22Rv1 (cell line): ENCODE results near the gene PI4K2A.

Experiments used
- CTCF ChIP-seq: fragments of 450-650 bp; IDR thresholded peaks from 2 replicates; pipeline ENCODE4 v1.5.1; 2017; ENCODE audit warnings: mild to moderate bottlenecking
- ZFX ChIP-seq: fragments of 450-650 bp; IDR thresholded peaks from 2 replicates; pipeline ENCODE4 v1.6.1; 2017; ENCODE audit warnings: antibody characterized with exemption, borderline replicate concordance

GRCh38 chr10:97687785-97688781 lies 47.6 kb downstream of the PI4K2A start:
- TF ChIP-seq CTCF (no peak), ZFX (no peak)
